Amniotic epithelial cell (primary cell): ENCODE results near the gene FILIP1.
"Not testable (repeated sequence)": the region's sequence is repeated elsewhere in the genome, so short reads cannot be mapped to it uniquely, and the experiment has no call there.

ENCODE experiments used
- DNase-seq: peaks from one replicate; pipeline ENCODE4 v3.0.0-alpha.2; 2010; ENCODE audit warnings: low read depth

The FILIP1 gene

GRCh38 chr6:75421316-75422023 is 72.1 kb downstream of the FILIP1 start:
- peak; percentile 42 for DNase-seq

- DNase-seq = no peak
Observed at GRCh38 chr6:75419980-75420379, 73.6 kb downstream of the FILIP1 start.

- DNase-seq = no peak
Observed at GRCh38 chr6:75419416-75419815, 74.2 kb downstream of the FILIP1 start.

- DNase-seq = peak; percentile 33
Observed at GRCh38 chr6:75418233-75418632, 75.4 kb downstream of the FILIP1 start.

- no peak for DNase-seq
Observed at GRCh38 chr6:75416443-75416842, 77.2 kb downstream of the FILIP1 start.

- DNase-seq = no peak
Observed at GRCh38 chr6:75415804-75416203, 77.8 kb downstream of the FILIP1 start.

- no peak for DNase-seq
Observed at GRCh38 chr6:75414445-75415021, 79.1 kb downstream of the FILIP1 start.

- DNase-seq = peak; percentile 96
Observed at GRCh38 chr6:75412969-75413662, 80.5 kb downstream of the FILIP1 start.

- DNase-seq = not testable (repeated sequence)
Observed at GRCh38 chr6:75410564-75410963, 83.0 kb downstream of the FILIP1 start.

- peak; percentile 33 for DNase-seq
Observed at GRCh38 chr6:75409928-75410327, 83.7 kb downstream of the FILIP1 start.

GRCh38 chr6:75409286-75409685 is 84.3 kb downstream of the FILIP1 start:
- DNase-seq = peak; percentile 41

- DNase-seq = no peak
Observed at GRCh38 chr6:75403563-75404080, 90.0 kb downstream of the FILIP1 start.

GRCh38 chr6:75402296-75402695 is 91.3 kb downstream of the FILIP1 start:
- DNase-seq = no peak

GRCh38 chr6:75397656-75398465 is 95.7 kb downstream of the FILIP1 start:
- no peak for DNase-seq

- no peak for DNase-seq
Observed at GRCh38 chr6:75397171-75397570, 96.4 kb downstream of the FILIP1 start.

GRCh38 chr6:75396005-75396800 is 97.4 kb downstream of the FILIP1 start:
- peak; percentile 37 for DNase-seq

GRCh38 chr6:75393806-75394205 is 99.8 kb downstream of the FILIP1 start:
- DNase-seq = no peak

GRCh38 chr6:75391276-75391675 is 102.3 kb downstream of the FILIP1 start:
- DNase-seq = no peak

GRCh38 chr6:75386050-75386770 is 107.4 kb downstream of the FILIP1 start:
- DNase-seq = peak; percentile 81

GRCh38 chr6:75384116-75384515 is 109.5 kb downstream of the FILIP1 start:
- no peak for DNase-seq

- no peak for DNase-seq
Observed at GRCh38 chr6:75382634-75382900, 111.0 kb downstream of the FILIP1 start.
